CD4-positive, alpha-beta T cell treated with Interleukin-1 beta for 1 hour (primary cell): ENCODE data around the gene PRPF40A.

ENCODE experiments used
- DNase-seq, 2 donors: peaks; one replicate each; pipeline ENCODE4 v3.0.0-alpha.2; 2020 to 2022

PRPF40A gene

DNA sequence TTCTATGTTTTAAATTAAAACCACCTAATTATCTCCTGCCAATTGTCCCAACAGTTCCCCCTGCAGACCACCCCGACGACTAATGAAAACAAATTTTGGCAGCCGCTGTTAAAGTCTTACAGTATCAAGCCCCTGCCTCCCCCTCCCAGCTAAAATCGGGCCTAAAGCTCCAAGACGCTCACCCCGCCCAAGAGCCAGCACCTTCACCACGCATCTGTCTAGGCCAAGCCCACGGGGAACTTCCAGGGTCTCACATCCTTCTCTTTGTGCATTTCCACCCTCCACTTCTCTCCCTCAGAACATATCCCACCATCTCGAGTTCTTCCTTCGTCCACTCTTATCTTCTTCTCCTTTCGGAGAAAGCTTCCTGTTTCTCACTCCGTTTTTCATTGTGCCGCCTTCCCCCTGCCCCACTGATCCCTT, 445 bp downstream of the PRPF40A start:
- peak in 1 of 2 donors; percentile 53 for DNase-seq

GRCh38 chr2:152715854-152716428, 1.3 kb downstream of the PRPF40A start:
- DNase-seq, result peak; percentile 17 to 29

DNA sequence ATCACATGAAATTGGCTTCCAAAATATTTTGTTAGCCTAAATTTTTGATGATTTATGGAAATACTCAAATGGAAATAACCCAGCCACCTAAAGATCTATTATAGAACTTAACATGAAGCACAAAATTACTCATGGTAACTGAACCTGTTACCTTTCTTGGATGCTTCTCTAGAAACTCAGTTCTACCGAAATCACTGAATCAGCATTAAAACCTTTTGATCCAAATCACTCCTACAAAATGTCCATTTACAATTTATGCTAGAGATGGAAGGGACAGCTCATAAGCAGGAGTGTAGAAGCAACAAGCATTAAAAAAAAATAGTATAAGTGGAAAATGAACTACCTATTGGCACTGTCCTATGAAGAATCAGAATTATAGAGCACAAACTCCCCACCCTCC, 2.1 kb downstream of the PRPF40A start:
- DNase-seq, result no peak

DNA sequence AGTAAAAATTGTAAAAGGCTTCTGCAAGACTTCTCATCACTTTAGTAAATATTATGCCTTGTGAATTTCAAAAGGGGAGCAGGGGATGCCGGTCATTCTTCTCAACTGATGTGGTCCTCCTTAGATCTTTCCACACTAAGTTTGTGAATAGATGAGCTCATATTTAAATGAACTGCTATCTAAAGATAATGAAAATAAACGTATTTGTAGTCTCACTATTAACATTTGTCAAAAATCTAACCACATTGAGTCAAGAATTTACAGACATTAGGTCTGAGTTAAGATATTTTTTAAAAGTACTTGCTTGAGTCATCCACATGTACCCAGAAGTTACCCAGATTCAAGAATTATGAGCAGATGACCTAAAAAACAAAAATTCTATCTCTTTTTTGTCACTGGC, 6.5 kb downstream of the PRPF40A start:
- no peak for DNase-seq

DNA sequence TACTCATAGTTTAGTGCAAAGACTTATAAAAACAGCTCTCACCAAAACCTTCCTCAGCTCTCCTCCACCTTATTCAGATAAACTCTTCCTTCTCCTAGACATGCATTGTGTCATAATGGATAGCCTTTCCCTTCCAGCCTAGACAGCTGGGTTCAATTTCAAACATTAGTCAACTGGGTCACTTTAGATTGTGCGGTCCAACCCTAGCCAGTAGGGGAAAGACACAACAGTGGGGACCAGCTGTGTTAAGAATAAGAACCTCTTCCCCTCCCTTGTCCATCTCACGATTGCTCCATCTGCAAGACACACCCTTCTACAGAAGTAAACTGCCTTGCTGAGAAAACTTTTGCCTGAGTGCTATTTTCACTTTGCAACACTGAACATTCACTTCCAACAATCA, 8.5 kb downstream of the PRPF40A start:
- no peak for DNase-seq

GRCh38 chr2:152706477-152707021, 10.7 kb downstream of the PRPF40A start:
- DNase-seq, result no peak

DNA sequence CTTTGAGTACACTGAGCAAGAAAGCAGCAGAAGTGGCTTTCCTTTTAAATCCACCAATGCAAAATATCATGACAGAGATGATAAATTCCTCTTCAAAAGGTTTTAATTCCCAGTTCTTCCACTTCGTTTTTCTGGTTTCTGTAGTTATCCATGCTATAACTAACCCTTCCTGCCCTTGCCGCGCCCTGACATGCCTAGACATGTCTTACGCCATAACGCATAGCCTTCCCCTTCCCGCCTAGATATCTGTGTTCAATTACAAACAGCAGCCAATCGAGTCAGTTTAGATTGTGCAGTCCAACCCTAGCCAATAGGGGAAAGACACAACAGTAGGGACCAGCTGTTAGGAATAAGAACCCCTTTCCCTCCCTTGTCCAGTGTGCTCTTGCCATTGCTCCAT, 16.1 kb downstream of the PRPF40A start:
- DNase-seq, result no peak

- DNase-seq, result no peak
These were observed 20.8 kb downstream of the PRPF40A start for GRCh38 chr2:152696476-152696875.

DNA sequence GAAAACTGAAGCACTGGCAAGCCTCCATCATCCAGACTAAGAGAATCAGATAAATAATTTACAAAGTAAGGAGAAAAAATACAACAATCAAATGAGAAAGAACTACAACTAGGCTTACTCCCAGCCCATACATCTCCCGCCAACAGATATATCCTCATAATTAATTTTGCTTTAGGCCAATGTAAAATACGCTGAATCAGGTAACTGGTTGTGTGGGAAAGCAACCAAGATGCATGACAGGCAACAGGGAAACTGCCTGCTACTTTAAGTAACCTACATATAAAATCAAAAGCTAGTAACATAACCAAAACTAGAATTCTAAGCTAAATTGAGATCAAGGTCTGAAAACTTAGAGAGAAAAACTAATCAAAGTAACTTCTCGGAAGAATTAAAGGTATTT, 21.5 kb downstream of the PRPF40A start:
- DNase-seq, result no peak

- peak; percentile 23 to 55 for DNase-seq
These were observed 23.1 kb downstream of the PRPF40A start for GRCh38 chr2:152694161-152694661.

GRCh38 chr2:152693033-152693432, 24.2 kb downstream of the PRPF40A start:
- no peak for DNase-seq

GRCh38 chr2:152686321-152686720, 30.9 kb downstream of the PRPF40A start:
- DNase-seq, result no peak

DNA sequence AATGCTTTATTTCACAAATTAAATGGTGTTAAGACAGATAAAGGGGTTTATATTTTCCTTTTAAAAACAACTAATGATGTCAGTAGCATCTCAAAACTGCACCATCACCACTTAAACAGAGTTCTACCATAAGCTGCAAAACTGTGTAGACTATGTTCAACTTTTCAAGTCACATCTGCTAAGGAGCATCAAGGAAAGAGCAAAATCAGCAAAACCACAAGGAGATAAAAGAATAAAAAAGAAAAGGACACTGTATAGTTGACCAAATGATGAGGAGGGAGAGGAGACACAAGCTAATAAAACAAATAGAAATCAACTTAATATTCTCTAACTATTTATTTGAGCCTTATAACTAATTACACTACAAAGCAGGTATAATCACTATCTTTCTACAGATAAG, 33.9 kb downstream of the PRPF40A start:
- DNase-seq, result no peak

GRCh38 chr2:152682663-152683062, 34.6 kb downstream of the PRPF40A start:
- DNase-seq, result no peak

DNA sequence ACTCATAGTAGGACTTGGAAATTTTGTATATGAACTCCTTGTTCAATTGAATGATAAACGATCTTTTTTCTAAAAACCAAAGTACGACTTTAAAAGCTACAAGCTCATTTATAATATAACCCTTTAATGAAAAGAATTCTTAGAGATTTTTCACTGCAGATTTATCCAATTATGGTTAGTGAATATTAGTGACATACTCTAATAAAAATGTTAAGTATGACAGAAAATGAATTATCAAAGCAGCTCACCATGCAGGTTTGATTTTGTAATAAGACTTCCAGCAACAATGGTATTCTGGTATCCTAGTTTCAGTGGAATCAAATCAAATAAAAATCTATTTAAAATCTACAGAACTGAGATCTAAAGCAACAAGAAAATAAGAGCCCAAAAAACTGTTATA, 38.5 kb downstream of the PRPF40A start:
- DNase-seq, result no peak

- DNase-seq, result no peak
These were observed 40.8 kb downstream of the PRPF40A start for GRCh38 chr2:152676461-152676860.

DNA sequence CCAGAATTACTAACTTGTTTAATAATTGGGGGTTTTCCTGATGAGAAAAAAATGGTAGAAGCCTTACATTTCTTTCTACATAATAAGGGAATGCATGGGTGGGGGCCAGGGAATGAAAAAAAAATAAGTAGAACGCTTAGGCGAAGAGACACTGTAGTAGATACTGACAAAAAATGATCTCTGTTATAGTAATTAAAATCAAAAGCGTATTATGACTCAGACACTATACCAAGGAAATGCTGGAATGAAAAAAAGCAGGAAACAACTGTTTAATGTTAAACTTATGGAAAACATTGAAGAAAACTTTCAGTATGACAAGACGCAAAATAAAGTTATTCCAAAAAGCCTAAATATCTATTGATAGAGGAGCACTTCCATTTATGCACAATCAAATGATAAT, 42.9 kb downstream of the PRPF40A start:
- no peak for DNase-seq

DNA sequence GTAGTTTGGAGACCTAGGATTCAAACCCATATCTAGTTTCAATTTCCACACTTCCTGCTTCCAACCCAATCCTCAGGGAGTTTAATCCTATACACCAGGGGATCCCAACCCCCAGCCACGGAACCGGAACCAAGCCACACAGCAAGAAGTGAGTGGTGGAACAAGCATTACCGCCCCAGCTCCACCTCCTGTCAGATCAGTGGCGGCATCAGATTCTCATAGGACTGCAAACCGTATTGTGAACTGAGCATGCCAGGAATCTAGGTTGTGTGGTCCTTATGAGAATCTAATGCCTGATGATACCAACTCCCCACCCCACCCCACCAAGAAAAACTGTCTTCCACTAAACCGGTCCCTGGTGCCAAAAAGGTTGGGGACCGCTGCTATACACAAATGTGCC, 52.5 kb downstream of the PRPF40A start:
- no peak for DNase-seq

DNA sequence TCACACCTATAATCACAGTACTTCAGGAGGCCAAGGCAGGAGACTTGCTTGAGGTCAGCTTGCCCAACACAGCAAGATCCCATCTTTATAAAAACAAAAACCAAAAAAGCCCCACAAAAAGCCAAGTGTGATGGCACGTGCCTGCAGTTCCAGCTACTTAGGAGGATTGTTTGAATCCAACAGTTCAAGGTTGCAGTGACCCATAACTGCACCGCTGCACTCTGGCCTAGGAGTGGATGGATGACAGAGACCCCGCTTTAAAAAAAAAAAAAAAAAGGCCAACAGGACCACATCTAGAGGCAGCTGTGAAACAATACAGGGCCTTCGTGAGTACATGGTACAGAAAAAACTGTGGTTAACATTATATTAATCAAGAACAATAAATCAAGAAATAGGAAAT, 56.2 kb downstream of the PRPF40A start:
- DNase-seq, result no peak

GRCh38 chr2:152658221-152658620, 59.0 kb downstream of the PRPF40A start:
- DNase-seq, result no peak

DNA sequence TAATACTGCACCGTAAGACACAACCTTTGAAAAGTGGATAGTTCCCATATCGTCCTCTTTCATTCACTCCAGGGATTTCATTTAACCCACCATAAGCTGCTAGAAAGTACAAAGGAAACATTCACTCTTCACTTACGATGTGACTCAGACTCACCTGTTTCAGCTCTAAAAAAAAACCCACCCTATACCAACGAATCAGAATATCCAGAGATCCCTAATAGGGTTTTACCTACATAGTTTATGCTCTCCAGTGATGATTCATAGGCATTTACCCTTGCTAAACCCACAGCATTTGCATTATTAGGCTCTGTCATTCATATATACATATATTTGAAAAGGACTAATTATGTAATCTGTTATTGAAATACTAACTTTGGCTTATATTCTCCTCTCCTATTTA, 60.2 kb downstream of the PRPF40A start:
- no peak for DNase-seq

DNA sequence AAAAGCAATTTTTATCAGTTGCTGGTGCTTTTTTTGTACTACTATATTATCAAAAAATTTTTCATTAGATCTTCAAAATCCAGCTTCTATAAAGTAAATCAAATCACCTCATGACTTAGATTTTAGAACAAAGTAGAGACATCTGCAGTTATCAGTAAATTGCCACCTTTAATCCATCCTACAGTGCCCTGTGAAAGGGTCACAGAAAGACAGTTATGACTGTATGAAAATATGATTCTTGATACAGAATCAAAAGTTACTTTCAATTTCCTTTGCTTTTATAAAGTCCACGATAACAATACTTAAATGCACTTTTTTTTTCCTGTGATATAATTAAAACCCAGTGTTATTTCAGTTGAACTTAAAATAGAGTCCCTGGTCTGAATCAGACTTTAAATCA, 61.4 kb downstream of the PRPF40A start:
- no peak for DNase-seq

- no peak for DNase-seq
These were observed 65.4 kb downstream of the PRPF40A start for GRCh38 chr2:152651834-152652233.

DNA sequence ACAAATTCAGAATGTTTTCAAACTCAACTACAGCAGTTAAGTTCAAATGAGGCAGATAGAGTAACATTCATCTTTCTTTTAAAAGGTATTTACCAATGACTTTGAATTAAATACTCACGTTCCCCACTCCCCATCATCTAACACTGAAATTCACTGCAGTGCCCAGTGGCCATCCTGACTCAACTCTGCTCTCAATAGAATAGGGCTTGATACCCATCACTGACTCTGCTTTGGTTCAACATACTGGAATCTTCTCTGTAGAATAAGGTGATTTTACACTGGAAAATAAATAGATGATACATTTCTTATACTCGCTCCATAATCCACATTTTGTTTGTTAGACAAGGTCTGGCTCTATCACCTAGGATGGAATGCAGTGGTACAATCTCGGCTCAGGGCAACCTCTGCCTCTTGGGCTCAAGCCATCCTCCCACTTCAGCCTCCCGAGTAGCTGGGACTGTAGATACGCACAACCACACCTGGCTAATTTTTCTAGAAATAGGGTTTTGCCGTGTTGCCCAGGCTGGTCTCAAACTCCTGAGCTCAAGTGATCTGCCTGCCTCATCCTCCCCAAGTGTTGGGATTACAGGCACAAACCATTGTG, 66.4 kb downstream of the PRPF40A start:
- no peak for DNase-seq

DNA sequence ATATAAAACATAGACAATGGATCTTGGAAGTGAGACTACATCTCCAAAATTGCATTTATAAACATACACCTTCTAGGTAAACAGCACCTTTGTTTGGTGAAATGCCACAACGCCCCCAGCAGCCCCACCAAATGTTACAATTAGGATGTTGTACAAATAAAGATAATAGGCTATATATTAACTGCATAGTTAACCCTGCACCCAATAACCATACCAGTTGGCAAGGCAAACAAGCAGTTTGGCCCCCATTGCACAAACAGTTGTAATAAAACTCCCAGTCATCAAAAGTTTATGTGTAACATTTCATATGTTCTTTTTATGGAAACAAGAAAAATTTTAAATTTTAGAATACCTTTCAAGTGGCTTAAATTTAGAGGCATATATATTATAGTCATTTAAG, 67.3 kb downstream of the PRPF40A start:
- DNase-seq, result no peak
